GM12891 (cell line): ENCODE data around the gene CTNND2.

Experiments used
- PAX5 ChIP-seq: IDR thresholded peaks from 2 replicates; pipeline ENCODE4 v1.6.1; 2011; ENCODE audit warnings: low read length, moderate library complexity, mild to moderate bottlenecking; ENCODE audit not compliant: insufficient read depth, severe bottlenecking
- POLR2A ChIP-seq: IDR thresholded peaks from 2 replicates; pipeline ENCODE4 v1.6.1; 2011; ENCODE audit warnings: low read depth, low read length, control low read depth
- POLR2AphosphoS5 ChIP-seq: IDR thresholded peaks from 2 replicates; pipeline ENCODE4 v1.6.1; 2011; ENCODE audit warnings: low read depth, low read length, control low read depth
- POU2F2 ChIP-seq: IDR thresholded peaks from 2 replicates; pipeline ENCODE4 v1.6.1; 2011; ENCODE audit warnings: low read depth, mild to moderate bottlenecking, control low read depth, low read length, moderate library complexity
- SPI1 ChIP-seq: IDR thresholded peaks from 2 replicates; pipeline ENCODE4 v1.6.1; 2011; ENCODE audit warnings: low read depth, low read length, control low read depth
- TAF1 ChIP-seq: IDR thresholded peaks from 2 replicates; pipeline ENCODE4 v1.6.1; 2011; ENCODE audit warnings: low read depth, low read length, control low read depth

GRCh38 chr5:11292648-11293356, 611.4 kb downstream of the CTNND2 start:
- TF ChIP-seq SPI1 (no peak), TAF1 (no peak), POLR2A (no peak), PAX5 (no peak), POLR2AphosphoS5 (no peak), POU2F2 (no peak)
